ENCODE results near the gene DOCK3.
"Not testable (repeated sequence)": the region's sequence is repeated elsewhere in the genome, so short reads cannot be mapped to it uniquely, and the experiment has no call there.

DOCK3 gene

DNA sequence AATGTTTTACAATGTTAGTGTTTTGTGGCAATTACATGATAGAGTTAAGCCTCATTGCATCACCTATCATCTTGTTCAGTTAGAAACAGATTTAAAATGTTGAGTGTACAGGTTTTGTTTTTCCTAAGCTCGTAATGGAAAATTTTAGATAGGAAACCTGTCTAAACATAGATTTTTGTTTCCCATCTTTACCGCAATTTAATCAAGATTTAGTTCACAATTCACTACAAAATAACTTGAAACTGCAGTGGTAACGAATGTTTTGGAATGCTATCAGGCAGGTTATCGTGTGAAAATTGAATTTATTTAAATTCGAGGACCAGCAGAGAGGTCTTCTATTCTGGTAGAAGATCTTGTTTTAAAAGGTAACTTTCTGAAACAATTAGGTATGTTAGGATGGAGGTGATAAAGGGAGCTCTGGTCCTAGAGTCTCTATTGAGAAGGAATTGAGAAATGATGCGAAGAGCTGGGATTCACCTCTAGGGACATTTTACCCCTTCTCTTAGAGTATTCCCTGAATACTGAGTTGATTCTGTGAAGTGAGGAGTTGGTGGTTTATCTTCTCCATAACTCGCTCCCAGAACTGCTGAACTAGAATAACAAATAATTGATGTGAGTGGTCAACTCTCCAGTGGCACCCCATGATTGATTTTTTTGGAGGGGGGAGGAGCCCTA, 1.4 kb downstream of the DOCK3 start:
- Histone ChIP-seq H3K9me3 (ENCODE audit: control insufficient read depth, low read length) (no peaks in the 10 kb centered on the region), H3K27me3 (ENCODE audit: control insufficient read depth, insufficient read depth, low read length, poor library complexity, severe bottlenecking) (peaks cover 30% of the 10 kb centered on the region), H3K4me1 (ENCODE audit: control insufficient read depth, insufficient read depth, low read length) (peaks cover 6% of the 10 kb centered on the region), H3K36me3 (ENCODE audit: control insufficient read depth, insufficient read depth, low read length) (no peaks in the 10 kb centered on the region), H3K27ac (ENCODE audit: insufficient read depth, low read depth, low read length, poor library complexity, severe bottlenecking) (no peak overlapping the region), H3K4me3 (ENCODE audit: insufficient read depth, low read depth, low read length) (peak overlapping the region; percentile 54)
- 84 to 87% methylated on average over 7 of the region's 7 CpGs for WGBS, 2 experiments

DNA sequence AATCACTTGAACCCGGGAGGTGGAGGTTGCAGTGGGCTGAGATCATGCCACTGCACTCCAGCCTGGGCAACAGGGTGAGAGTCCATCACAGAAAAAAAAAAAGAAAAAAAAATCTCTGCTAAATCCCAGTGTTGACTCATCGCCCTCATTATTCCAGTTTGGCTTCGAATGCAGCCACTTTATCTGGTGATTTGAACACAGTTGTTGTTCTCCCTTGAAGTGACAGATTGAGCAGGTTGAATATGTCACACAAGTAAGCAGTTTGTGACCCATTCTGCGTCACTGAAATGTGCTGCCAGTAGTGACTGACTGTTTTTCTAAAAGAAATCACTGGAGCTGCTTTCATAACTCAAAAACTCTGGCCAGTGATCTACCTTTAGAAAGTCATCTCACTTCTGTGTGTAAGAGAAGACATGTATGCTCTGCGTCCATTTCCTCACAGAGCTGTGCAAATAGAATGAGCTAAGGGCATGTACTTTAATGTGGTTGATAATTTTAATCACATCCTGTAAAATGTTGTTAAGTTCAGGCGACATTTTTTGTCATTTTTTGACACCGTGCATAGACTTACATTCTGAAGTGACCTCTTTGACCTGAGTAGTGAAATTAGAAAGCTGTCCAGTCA, 12.5 kb downstream of the DOCK3 start:
- no peak overlapping the region for H3K27ac ChIP-seq (ENCODE audit: insufficient read depth, low read depth, low read length, poor library complexity, severe bottlenecking)
- no peaks in the 10 kb centered on the region for H3K9me3 ChIP-seq (ENCODE audit: control insufficient read depth, low read length)
- no peaks in the 10 kb centered on the region for H3K36me3 ChIP-seq (ENCODE audit: control insufficient read depth, insufficient read depth, low read length)
- 93 to 94% methylated on average over 7 of the region's 7 CpGs for WGBS, 2 experiments
- H3K4me1 ChIP-seq (ENCODE audit: control insufficient read depth, insufficient read depth, low read length), result no peaks in the 10 kb centered on the region
- H3K27me3 ChIP-seq (ENCODE audit: control insufficient read depth, insufficient read depth, low read length, poor library complexity, severe bottlenecking), result no peaks in the 10 kb centered on the region
- H3K4me3 ChIP-seq (ENCODE audit: insufficient read depth, low read depth, low read length), result no peak overlapping the region

DNA sequence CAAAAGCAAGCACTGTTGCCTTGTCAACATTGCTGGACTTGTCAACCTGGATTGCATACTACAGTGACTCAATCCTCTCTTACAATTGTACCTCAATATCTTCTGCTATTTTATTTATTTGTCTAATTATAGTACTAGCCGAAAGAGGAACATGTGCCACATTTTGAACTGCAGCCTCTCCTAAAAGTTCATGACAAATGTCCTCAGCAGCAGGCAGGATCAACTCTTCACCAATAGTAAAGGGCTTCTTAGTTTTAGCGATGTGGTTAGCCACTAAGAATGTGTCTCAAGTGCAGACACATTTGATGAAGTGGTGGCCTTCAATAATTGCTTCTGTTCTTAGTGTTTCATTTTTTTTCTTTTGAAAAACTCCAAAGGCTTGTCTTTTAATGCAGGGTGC, 13.2 kb downstream of the DOCK3 start:
- WGBS, 2 experiments, result 90 to 100% methylated on average over 2 of the region's 2 CpGs
- Histone ChIP-seq H3K9me3 (ENCODE audit: control insufficient read depth, low read length) (no peaks in the 10 kb centered on the region), H3K4me3 (ENCODE audit: insufficient read depth, low read depth, low read length) (no peak overlapping the region), H3K36me3 (ENCODE audit: control insufficient read depth, insufficient read depth, low read length) (no peaks in the 10 kb centered on the region), H3K27me3 (ENCODE audit: control insufficient read depth, insufficient read depth, low read length, poor library complexity, severe bottlenecking) (no peaks in the 10 kb centered on the region), H3K27ac (ENCODE audit: insufficient read depth, low read depth, low read length, poor library complexity, severe bottlenecking) (no peak overlapping the region), H3K4me1 (ENCODE audit: control insufficient read depth, insufficient read depth, low read length) (no peaks in the 10 kb centered on the region)

DNA sequence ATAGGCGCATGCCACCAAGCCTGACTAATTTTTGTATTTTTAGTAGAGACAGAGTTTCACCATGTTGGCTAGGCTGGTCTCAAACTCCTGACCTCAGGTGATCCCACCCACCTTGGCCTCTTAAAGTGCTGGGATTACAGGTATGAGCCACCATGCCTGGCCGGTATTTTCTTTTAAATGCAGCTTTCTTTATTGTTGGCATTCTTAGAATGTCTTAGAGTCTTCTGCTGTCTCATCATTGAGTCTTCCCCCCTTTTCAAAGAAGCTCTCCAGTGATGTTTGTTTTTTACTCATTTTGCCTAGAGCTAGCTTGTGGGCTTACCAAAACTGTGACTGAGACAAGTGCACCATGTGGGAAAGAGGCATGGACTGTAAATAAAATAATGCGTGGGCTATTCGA, 13.9 kb downstream of the DOCK3 start:
- H3K9me3 ChIP-seq (ENCODE audit: control insufficient read depth, low read length); H3K27me3 ChIP-seq (ENCODE audit: control insufficient read depth, insufficient read depth, low read length, poor library complexity, severe bottlenecking); H3K27ac ChIP-seq (ENCODE audit: insufficient read depth, low read depth, low read length, poor library complexity, severe bottlenecking); H3K4me1 ChIP-seq (ENCODE audit: control insufficient read depth, insufficient read depth, low read length); H3K4me3 ChIP-seq (ENCODE audit: insufficient read depth, low read depth, low read length); H3K36me3 ChIP-seq (ENCODE audit: control insufficient read depth, insufficient read depth, low read length): not testable (repeated sequence)
- WGBS, 2 experiments, result 82 to 86% methylated on average over 4 of the region's 4 CpGs

DNA sequence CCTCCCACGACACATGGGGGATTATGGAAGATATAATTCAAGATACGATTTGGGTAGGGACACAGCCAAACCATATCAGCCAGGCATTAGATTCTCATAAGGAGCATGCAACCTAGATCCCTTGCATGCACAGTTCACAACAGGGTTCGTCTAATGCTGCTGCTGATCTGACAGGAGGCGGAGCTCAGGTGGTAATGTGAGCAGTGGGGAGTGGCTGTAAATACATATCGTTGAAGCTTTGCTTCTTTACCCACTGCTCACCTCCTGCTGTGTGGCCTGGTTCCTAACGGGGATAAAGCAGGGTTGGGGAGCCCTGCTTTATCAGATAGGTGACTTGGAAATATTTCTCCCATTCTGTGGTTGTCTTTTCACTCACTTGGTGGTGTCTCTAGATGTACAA, 14.8 kb downstream of the DOCK3 start:
- H3K4me1 ChIP-seq (ENCODE audit: control insufficient read depth, insufficient read depth, low read length), result no peaks in the 10 kb centered on the region
- no peak overlapping the region for H3K27ac ChIP-seq (ENCODE audit: insufficient read depth, low read depth, low read length, poor library complexity, severe bottlenecking)
- no peaks in the 10 kb centered on the region for H3K36me3 ChIP-seq (ENCODE audit: control insufficient read depth, insufficient read depth, low read length)
- no peaks in the 10 kb centered on the region for H3K27me3 ChIP-seq (ENCODE audit: control insufficient read depth, insufficient read depth, low read length, poor library complexity, severe bottlenecking)
- 58 to 60% methylated on average over 6 of the region's 6 CpGs for WGBS, 2 experiments
- H3K4me3 ChIP-seq (ENCODE audit: insufficient read depth, low read depth, low read length), result no peak overlapping the region
- H3K9me3 ChIP-seq (ENCODE audit: control insufficient read depth, low read length), result no peaks in the 10 kb centered on the region

DNA sequence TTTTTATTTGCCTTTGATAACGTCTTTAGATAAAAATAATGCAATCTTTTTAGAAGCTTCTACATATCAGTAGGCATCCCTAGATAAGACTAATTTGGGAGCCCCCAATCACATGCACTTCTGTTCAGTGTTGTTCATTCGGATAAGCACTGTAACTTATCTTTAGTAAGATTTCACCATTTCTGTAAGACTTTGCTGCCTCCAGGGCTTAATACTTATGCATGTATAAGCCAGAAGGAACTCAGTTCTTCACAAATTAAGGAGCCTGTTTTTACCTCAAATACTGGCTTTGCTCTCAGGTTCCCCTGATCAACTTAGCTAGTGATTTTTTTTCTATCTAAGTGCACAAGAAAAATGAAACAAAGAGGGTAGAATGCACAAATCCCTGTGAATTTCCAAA, 20.3 kb downstream of the DOCK3 start:
- H3K4me3 ChIP-seq (ENCODE audit: insufficient read depth, low read depth, low read length), result no peak overlapping the region
- H3K36me3 ChIP-seq (ENCODE audit: control insufficient read depth, insufficient read depth, low read length), result no peaks in the 10 kb centered on the region
- peaks cover 2% of the 10 kb centered on the region for H3K9me3 ChIP-seq (ENCODE audit: control insufficient read depth, low read length)
- H3K27ac ChIP-seq (ENCODE audit: insufficient read depth, low read depth, low read length, poor library complexity, severe bottlenecking), result no peak overlapping the region
- WGBS, 2 experiments, result 94 to 96% methylated on average over 1 to 2 of the region's 2 CpGs
- H3K4me1 ChIP-seq (ENCODE audit: control insufficient read depth, insufficient read depth, low read length), result no peaks in the 10 kb centered on the region
- H3K27me3 ChIP-seq (ENCODE audit: control insufficient read depth, insufficient read depth, low read length, poor library complexity, severe bottlenecking), result no peaks in the 10 kb centered on the region

DNA sequence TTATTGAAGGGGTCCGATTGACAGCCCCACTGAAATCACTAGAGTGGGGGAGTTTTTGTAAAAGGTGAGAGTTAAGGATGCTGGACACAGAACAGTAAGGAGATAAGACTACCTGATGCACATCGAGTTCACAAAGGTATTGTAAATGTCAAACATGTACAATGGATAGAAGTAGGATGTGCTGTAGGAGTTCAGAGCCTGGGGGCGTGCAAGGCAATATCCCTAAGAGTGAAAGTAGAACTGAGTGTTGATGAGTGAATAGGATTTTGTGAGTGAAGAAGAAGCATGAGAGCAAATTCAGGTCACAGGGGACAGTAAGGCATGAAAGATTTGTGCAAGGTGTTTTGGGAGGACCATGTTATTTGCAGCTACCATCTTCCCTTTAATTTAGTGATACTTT, 21.5 kb downstream of the DOCK3 start:
- no peak overlapping the region for H3K27ac ChIP-seq (ENCODE audit: insufficient read depth, low read depth, low read length, poor library complexity, severe bottlenecking)
- no peaks in the 10 kb centered on the region for H3K4me1 ChIP-seq (ENCODE audit: control insufficient read depth, insufficient read depth, low read length)
- WGBS, 2 experiments, result 95 to 96% methylated on average over 3 of the region's 3 CpGs
- peaks cover 2% of the 10 kb centered on the region for H3K9me3 ChIP-seq (ENCODE audit: control insufficient read depth, low read length)
- H3K27me3 ChIP-seq (ENCODE audit: control insufficient read depth, insufficient read depth, low read length, poor library complexity, severe bottlenecking), result no peaks in the 10 kb centered on the region
- no peaks in the 10 kb centered on the region for H3K36me3 ChIP-seq (ENCODE audit: control insufficient read depth, insufficient read depth, low read length)
- H3K4me3 ChIP-seq (ENCODE audit: insufficient read depth, low read depth, low read length), result no peak overlapping the region

DNA sequence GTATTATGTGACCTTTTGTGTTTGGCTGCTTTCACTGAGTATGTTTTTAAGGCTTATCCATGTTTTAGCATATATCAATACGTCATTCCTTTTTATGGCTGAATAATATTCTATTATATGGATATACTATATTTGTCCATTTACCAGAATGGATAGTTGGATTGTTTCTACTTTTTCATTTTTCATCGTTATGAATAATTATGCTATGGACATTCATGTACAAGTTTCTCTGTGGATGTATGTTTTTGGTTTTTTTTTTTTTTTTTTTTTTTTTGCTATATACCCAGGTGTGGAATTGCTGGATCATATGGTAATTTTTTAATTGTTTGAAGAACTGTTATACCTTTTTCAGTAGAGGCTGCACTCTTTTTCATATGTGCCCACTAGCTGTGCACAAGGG, 23.5 kb downstream of the DOCK3 start:
- no peak overlapping the region for H3K4me3 ChIP-seq (ENCODE audit: insufficient read depth, low read depth, low read length)
- no peaks in the 10 kb centered on the region for H3K36me3 ChIP-seq (ENCODE audit: control insufficient read depth, insufficient read depth, low read length)
- H3K9me3 ChIP-seq (ENCODE audit: control insufficient read depth, low read length), result peaks cover 2% of the 10 kb centered on the region
- WGBS, 2 experiments, result 100% methylated on average over 2 of the region's 2 CpGs; no CpG with 5 or more reads in 1 of the 2 experiments
- no peaks in the 10 kb centered on the region for H3K27me3 ChIP-seq (ENCODE audit: control insufficient read depth, insufficient read depth, low read length, poor library complexity, severe bottlenecking)
- H3K27ac ChIP-seq (ENCODE audit: insufficient read depth, low read depth, low read length, poor library complexity, severe bottlenecking), result no peak overlapping the region
- no peaks in the 10 kb centered on the region for H3K4me1 ChIP-seq (ENCODE audit: control insufficient read depth, insufficient read depth, low read length)

DNA sequence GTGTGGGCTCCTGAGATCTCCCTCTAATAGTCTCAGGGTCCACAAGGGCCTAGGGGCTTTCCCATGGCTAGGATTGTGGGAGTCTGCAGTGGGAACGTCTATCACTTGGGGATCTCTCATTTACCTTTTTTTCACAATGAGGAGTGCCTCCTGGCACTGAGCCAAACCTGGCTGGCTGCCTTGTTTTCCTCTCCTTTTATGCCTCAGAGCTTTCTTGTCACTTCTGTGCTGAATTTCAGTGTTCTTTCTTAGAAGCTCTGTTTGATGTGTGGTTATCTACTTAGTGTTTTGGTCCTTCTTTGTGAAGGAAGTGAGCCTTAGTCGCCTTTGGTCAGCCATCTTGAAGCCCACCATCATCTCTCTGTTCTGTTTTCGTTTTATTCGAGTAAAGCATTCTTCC, 33.9 kb downstream of the DOCK3 start:
- Histone ChIP-seq H3K9me3 (ENCODE audit: control insufficient read depth, low read length) (no peaks in the 10 kb centered on the region), H3K27me3 (ENCODE audit: control insufficient read depth, insufficient read depth, low read length, poor library complexity, severe bottlenecking) (no peaks in the 10 kb centered on the region), H3K27ac (ENCODE audit: insufficient read depth, low read depth, low read length, poor library complexity, severe bottlenecking) (no peak overlapping the region), H3K4me1 (ENCODE audit: control insufficient read depth, insufficient read depth, low read length) (no peaks in the 10 kb centered on the region), H3K4me3 (ENCODE audit: insufficient read depth, low read depth, low read length) (no peak overlapping the region), H3K36me3 (ENCODE audit: control insufficient read depth, insufficient read depth, low read length) (no peaks in the 10 kb centered on the region)
- WGBS, 2 experiments, result 90 to 93% methylated on average over 4 of the region's 4 CpGs

DNA sequence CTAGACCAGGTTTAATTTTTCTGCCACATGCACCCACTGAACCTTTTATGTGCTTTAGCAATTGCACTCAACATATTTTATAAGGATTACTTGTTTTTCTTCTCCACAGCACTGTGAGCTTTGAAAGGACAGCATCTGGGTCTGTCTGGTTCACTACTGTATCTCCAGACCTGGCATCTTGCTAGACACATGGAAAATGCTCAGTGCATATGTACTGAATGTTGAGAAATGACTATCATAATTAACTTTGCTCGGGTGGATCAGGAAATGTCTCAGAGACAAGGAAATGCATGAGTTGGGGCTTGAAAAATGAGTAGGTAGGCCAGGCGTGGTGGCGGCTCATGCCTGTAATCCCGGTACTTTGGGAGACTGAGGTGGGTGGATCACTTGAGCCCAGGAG, 40.2 kb downstream of the DOCK3 start:
- H3K36me3 ChIP-seq (ENCODE audit: control insufficient read depth, insufficient read depth, low read length), result no peaks in the 10 kb centered on the region
- no peaks in the 10 kb centered on the region for H3K27me3 ChIP-seq (ENCODE audit: control insufficient read depth, insufficient read depth, low read length, poor library complexity, severe bottlenecking)
- H3K9me3 ChIP-seq (ENCODE audit: control insufficient read depth, low read length), result no peaks in the 10 kb centered on the region
- H3K4me1 ChIP-seq (ENCODE audit: control insufficient read depth, insufficient read depth, low read length), result no peaks in the 10 kb centered on the region
- H3K27ac ChIP-seq (ENCODE audit: insufficient read depth, low read depth, low read length, poor library complexity, severe bottlenecking), result no peak overlapping the region
- no peak overlapping the region for H3K4me3 ChIP-seq (ENCODE audit: insufficient read depth, low read depth, low read length)
- 95 to 98% methylated on average over 4 of the region's 4 CpGs for WGBS, 2 experiments
